Neutrophil (primary cell): ENCODE measurements around the gene RNF141.

ENCODE experiments used
- H3K27ac ChIP-seq: fragments of 200-600 bp; sonication (generic); 2 replicates; pipeline ENCODE4 v1.5.1; 2016; ENCODE audit warnings: mild to moderate bottlenecking, moderate library complexity
- H3K27me3 ChIP-seq: fragments of 200-600 bp; sonication (generic); 2 replicates; pipeline ENCODE4 v1.6.0; 2016; ENCODE audit warnings: mild to moderate bottlenecking
- H3K36me3 ChIP-seq: fragments of 200-600 bp; sonication (generic); 2 replicates; pipeline ENCODE4 v1.5.1; 2017
- H3K4me1 ChIP-seq, 2 experiments: fragments of 200-600 bp in 1 of 2; sonication (generic) in 1 of 2; 1 replicate in 1 of 2; 2 replicates in 1 of 2; pipeline versions ENCODE4 v1.5.1 to v1.6.1; 2013 to 2016; ENCODE audit warnings: low read depth in 1 of 2, low read length in 1 of 2, mild to moderate bottlenecking in 1 of 2, moderate library complexity in 1 of 2; ENCODE audit not compliant: control insufficient read depth in 1 of 2, insufficient read depth in 1 of 2
- H3K4me3 ChIP-seq, 2 experiments: fragments of 200-600 bp in 1 of 2; sonication (generic) in 1 of 2; 1 replicate in 1 of 2; 2 replicates in 1 of 2; pipeline ENCODE4 v1.5.1; 2013 to 2016; ENCODE audit warnings: low read depth in 1 of 2, low read length in 1 of 2, mild to moderate bottlenecking in 1 of 2, moderate library complexity in 1 of 2
- H3K9me3 ChIP-seq: fragments of 200-600 bp; sonication (generic); 2 replicates; pipeline ENCODE4 v1.5.1; 2016
- TF ChIP-seq, protein P1 (sequence below): fragments of 200-600 bp; sonication (generic); IDR thresholded peaks from 2 replicates; pipeline ENCODE4 v1.5.1; 2016; ENCODE audit warnings: antibody characterized with exemption

RNF141 gene

DNA sequence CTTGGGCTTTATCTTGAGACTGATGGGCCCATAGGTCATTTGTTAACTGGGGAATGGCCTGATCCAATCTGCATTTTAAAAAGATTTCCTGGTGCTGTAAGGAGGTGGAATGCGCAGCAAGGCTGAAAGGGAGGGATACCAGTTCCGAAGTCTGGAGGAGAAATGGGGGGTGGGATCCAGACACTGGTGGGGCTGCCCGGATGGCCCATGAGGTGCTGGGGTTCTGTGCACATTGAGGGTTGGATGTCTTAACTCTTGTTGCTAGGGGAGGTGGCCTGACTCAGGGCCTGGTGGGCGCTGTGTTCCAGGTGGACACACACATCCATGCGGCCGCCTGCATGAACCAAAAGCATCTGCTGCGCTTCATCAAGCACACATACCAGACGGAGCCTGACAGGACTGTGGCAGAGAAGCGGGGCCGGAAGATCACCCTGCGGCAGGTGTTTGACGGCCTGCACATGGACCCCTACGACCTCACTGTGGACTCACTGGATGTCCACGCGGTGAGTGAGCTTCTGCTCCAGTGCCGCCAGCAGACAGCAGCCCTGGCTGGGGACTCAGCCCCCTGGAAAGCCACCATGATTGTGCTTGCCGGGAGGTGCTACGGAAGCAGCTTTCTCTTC, 47.8 kb downstream of the RNF141 start:
- Histone ChIP-seq H3K36me3 (peaks cover 97% of the 10 kb centered on the region), H3K9me3 (no peaks in the 10 kb centered on the region), H3K27ac (no peak overlapping the region), H3K27me3 (no peaks in the 10 kb centered on the region), H3K4me3 (no peak overlapping the region), H3K4me1 (peaks cover 3 to 8% of the 10 kb centered on the region in 2 experiments)
- TF ChIP-seq, protein P1, sequence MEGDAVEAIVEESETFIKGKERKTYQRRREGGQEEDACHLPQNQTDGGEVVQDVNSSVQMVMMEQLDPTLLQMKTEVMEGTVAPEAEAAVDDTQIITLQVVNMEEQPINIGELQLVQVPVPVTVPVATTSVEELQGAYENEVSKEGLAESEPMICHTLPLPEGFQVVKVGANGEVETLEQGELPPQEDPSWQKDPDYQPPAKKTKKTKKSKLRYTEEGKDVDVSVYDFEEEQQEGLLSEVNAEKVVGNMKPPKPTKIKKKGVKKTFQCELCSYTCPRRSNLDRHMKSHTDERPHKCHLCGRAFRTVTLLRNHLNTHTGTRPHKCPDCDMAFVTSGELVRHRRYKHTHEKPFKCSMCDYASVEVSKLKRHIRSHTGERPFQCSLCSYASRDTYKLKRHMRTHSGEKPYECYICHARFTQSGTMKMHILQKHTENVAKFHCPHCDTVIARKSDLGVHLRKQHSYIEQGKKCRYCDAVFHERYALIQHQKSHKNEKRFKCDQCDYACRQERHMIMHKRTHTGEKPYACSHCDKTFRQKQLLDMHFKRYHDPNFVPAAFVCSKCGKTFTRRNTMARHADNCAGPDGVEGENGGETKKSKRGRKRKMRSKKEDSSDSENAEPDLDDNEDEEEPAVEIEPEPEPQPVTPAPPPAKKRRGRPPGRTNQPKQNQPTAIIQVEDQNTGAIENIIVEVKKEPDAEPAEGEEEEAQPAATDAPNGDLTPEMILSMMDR: no peak

DNA sequence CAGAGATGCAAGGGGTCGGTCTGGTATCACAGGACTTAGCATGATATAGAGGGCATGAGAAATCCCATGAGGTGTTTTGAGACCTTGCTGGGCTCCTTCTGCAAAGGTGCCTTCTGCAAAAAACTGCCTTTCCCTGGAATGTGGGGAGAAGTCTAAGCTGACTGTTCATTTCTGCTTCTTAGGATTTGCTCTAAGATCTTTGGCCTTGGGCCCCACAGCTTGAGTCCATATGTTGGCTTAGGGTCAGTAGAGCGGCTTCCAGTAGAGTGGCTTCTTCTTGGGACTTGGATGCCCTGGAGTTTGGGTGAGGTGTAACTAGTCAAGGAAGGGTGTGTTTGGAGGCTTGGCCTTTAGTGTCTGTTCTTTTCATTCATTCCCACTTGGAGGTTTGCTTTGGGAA, 48.9 kb downstream of the RNF141 start:
- peaks cover 97% of the 10 kb centered on the region for H3K36me3 ChIP-seq
- no peak overlapping the region for H3K27ac ChIP-seq
- peaks cover 3 to 8% of the 10 kb centered on the region in 2 experiments for H3K4me1 ChIP-seq
- H3K27me3 ChIP-seq: no peaks in the 10 kb centered on the region
- TF ChIP-seq, protein P1: no peak
- no peak overlapping the region for H3K4me3 ChIP-seq
- H3K9me3 ChIP-seq: no peaks in the 10 kb centered on the region

DNA sequence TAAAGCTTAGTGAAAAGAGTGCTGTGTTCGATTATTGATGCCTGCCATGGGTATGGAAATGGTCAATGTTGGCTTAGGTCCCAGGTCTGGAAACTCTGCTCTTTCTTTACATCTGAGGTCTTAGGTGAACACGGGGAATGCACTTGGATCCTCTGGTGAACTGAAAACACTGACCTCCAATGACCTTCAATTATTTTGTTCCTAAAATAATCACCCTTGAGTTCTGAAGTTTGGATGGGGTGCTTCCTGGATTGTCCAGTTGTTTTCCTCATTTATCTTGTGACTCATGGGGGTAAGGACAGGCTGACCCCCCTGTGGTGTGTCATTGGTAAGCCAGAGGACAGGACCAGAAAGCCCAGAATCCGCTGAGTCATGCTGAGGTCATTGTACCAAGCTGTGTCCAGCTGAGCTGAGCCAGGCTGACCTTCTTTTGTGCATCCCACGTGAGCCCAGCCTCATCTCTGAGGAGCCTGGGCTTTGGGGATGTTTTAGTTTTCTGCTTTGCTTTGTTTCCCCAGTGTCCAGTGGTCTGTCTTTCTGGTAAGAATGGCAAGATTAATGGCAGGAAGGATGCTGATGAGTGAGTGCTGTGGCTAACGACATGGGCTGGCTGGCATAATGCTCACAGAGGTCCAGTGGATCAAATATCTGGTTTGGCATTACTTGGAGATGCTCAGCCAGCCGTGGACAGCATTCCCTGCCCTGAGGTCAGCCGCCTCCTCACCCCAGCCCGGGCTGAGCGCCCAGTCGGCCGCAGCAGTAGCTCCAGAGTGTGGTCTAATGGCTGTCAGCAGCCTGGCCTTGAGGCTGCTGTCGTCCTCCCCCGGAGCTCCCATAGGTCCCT, 50.4 kb downstream of the RNF141 start:
- no peak overlapping the region for H3K4me3 ChIP-seq
- TF ChIP-seq, protein P1: no peak
- peaks cover 3 to 8% of the 10 kb centered on the region in 2 experiments for H3K4me1 ChIP-seq
- no peak overlapping the region for H3K27ac ChIP-seq
- H3K9me3 ChIP-seq: no peaks in the 10 kb centered on the region
- peaks cover 97% of the 10 kb centered on the region for H3K36me3 ChIP-seq
- H3K27me3 ChIP-seq: no peaks in the 10 kb centered on the region

DNA sequence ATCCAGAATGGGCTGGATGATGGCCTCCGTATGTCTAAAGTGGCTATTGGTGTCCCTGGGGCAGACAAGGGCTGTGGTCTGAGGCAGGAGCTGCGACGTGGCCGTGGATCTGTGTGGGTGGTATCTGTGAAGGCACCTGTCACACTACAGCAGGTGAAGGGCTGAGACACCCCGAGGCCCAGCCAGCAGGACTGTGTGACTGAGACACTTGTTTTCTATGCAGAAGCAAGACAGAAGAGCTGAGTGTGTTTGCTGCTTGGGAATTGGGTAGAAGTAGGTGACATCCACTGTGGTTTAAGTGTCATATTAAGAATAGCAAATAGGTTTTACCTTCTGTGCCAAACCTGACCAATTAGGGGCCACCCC, 51.0 kb downstream of the RNF141 start:
- Histone ChIP-seq H3K36me3 (peaks cover 97% of the 10 kb centered on the region), H3K27ac (no peak overlapping the region), H3K9me3 (no peaks in the 10 kb centered on the region), H3K27me3 (no peaks in the 10 kb centered on the region), H3K4me1 (peaks cover 3 to 8% of the 10 kb centered on the region in 2 experiments), H3K4me3 (no peak overlapping the region)
- TF ChIP-seq, protein P1: no peak

DNA sequence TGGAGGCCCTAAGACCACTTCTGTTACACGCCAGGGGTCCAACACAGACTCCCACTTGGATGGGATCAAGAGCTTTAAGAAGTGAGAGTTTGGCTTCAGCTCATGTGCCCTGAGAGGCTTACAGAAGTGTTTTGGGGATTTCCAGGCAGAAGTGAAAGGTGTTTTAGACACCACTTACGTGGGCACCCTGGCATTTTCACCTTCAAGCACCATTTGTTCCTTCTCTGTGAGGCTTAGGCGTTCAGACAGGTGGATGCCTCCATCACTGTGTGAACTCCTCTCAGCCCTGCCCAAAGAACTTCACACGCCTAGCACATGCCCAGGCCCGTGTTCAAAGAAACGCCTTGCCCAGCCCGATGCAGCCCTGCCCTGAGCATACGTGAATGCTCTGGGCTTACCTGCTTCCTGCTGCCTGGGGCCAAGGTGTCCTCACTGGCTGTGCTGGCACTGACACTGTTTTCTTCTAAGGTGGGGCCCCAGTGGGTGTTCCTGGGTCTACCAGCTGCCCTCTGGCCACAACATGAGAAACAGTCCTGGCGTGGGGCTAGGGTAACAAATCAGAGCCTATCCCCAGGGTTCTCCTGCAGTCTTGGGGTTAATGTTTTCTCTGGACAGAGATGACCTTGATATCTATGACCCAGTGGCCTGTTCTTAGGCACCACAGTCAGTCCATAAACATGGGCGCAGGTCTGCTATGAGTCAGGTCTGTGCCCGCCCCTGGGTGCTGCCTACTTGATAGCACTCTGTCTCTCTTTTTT, 51.9 kb downstream of the RNF141 start:
- Histone ChIP-seq H3K4me3 (no peak overlapping the region), H3K4me1 (peaks cover 3 to 8% of the 10 kb centered on the region in 2 experiments), H3K27ac (no peak overlapping the region), H3K27me3 (no peaks in the 10 kb centered on the region), H3K9me3 (no peaks in the 10 kb centered on the region), H3K36me3 (peaks cover 97% of the 10 kb centered on the region)
- TF ChIP-seq, protein P1: no peak
